Panc1 (cell line): ENCODE results near the gene ITGB2. TPM values are rescaled to one million over a fixed set of nuclear protein-coding genes. Genes with fewer than 3 reads are reported as not detected.

Experiments used
- ATAC-seq: fragments of 200-7000 bp; cut with Tn5 transposase; 2 replicates; pipeline ENCODE4 v1.9.1; 2020; ENCODE audit warnings: mild to moderate bottlenecking, moderate library complexity
- BruUV-seq: library from RNA; stranded (reverse); fragments of 400-500 nt; replicated peaks from 2 replicates; lab custom pipeline; 2021; lab: Mats Ljungman, UMichigan
- CTCF ChIA-PET: fragments of 300-600 bp; sonication (Branson Sonifier 250); formaldehyde crosslinking; loops from one replicate; lab custom pipeline; 2022; ENCODE audit warnings: antibody characterized with exemption; lab: Charles Lee
- POLR2A ChIA-PET: fragments of 300-600 bp; sonication (Branson Sonifier 250); formaldehyde crosslinking; loops from one replicate; lab custom pipeline; 2022; ENCODE audit warnings: antibody characterized with exemption; lab: Charles Lee
- DNase-seq: peaks from one replicate; pipeline ENCODE4 v3.0.0-alpha.2; 2010; ENCODE audit warnings: low read depth, low spot score
- H3K27ac ChIP-seq: 2 replicates; pipeline ENCODE4 v1.5.1; 2011; ENCODE audit warnings: mild to moderate bottlenecking, low read length, inconsistent platforms
- H3K27me3 ChIP-seq: fragments of 200-500 bp; sonication (Bioruptor generic); 2 replicates; pipeline ENCODE4 v1.6.0; 2014; ENCODE audit warnings: low read length, inconsistent platforms; ENCODE audit not compliant: control insufficient read depth, insufficient read depth
- H3K36me3 ChIP-seq: fragments of 200-500 bp; sonication (Bioruptor generic); 2 replicates; pipeline ENCODE4 v1.5.1; 2014; ENCODE audit warnings: inconsistent platforms, mild to moderate bottlenecking, low read length, moderate library complexity; ENCODE audit not compliant: control insufficient read depth, insufficient read depth
- H3K4me1 ChIP-seq: 2 replicates; pipeline ENCODE4 v1.5.1; 2011; ENCODE audit warnings: inconsistent platforms, mild to moderate bottlenecking, low read length, moderate library complexity; ENCODE audit not compliant: control insufficient read depth, insufficient read depth
- H3K4me3 ChIP-seq, 2 experiments: 2 replicates each; pipeline ENCODE4 v1.5.1; 2011 to 2012; ENCODE audit warnings: low read depth in 2 of 2, low read length in 2 of 2, mild to moderate bottlenecking in 2 of 2, inconsistent platforms in 1 of 2, moderate library complexity in 1 of 2
- H3K9me3 ChIP-seq: fragments of 200-500 bp; sonication (Bioruptor generic); 2 replicates; pipeline ENCODE4 v1.5.1; 2014; ENCODE audit warnings: low read depth, mild to moderate bottlenecking, inconsistent platforms, low read length, moderate library complexity; ENCODE audit not compliant: control insufficient read depth, insufficient read depth
- POLR2AphosphoS5 ChIP-seq: IDR thresholded peaks from 2 replicates; pipeline ENCODE4 v1.6.1; 2012; ENCODE audit warnings: mild to moderate bottlenecking, low read depth, low read length, moderate library complexity
- SIN3A ChIP-seq: IDR thresholded peaks from 2 replicates; pipeline ENCODE4 v1.6.1; 2012; ENCODE audit warnings: low read depth, mild to moderate bottlenecking, low read length, moderate library complexity, borderline replicate concordance; ENCODE audit not compliant: insufficient read depth
- TCF7L2 ChIP-seq: IDR thresholded peaks from 2 replicates; pipeline ENCODE4 v1.6.1; 2011; ENCODE audit warnings: mild to moderate bottlenecking, low read depth, low read length, inconsistent platforms
- in situ Hi-C: cut with HindIII; loops from 2 replicates; pipeline ENCODE4 v1.10.0; 2016; ENCODE audit warnings: low sequenced_read_pairs, low pct_unique_long_range_greater_than_20kb
- intact Hi-C: fragments of 100-400 bp; cut with micrococcal nuclease; formaldehyde crosslinking; loops from one replicate; pipeline ENCODE4 v1.10.0; 2022; ENCODE audit not compliant: unreplicated experiment
- total RNA-seq: library from RNA; stranded (reverse); gene quantifications from one replicate; pipeline ENCODE4 v1.2.1, GENCODE V29; 2021; ENCODE audit not compliant: unreplicated experiment
- TF ChIP-seq, protein P1 (sequence below): fragments of 450-650 bp; IDR thresholded peaks from 2 replicates; pipeline ENCODE4 v1.5.1; 2017; ENCODE audit warnings: mild to moderate bottlenecking
- TF ChIP-seq, protein P2 (sequence below), 2 experiments: IDR thresholded peaks; 2 replicates each; pipeline ENCODE4 v1.6.1; 2011 to 2012; ENCODE audit warnings: low read depth in 2 of 2, control low read depth in 1 of 2, low read length in 1 of 2, mild to moderate bottlenecking in 1 of 2, moderate library complexity in 1 of 2; ENCODE audit not compliant: insufficient read depth in 1 of 2

ITGB2 gene
- total RNA-seq, 1 experiment from 2014 or later, result 3.0 TPM

DNA sequence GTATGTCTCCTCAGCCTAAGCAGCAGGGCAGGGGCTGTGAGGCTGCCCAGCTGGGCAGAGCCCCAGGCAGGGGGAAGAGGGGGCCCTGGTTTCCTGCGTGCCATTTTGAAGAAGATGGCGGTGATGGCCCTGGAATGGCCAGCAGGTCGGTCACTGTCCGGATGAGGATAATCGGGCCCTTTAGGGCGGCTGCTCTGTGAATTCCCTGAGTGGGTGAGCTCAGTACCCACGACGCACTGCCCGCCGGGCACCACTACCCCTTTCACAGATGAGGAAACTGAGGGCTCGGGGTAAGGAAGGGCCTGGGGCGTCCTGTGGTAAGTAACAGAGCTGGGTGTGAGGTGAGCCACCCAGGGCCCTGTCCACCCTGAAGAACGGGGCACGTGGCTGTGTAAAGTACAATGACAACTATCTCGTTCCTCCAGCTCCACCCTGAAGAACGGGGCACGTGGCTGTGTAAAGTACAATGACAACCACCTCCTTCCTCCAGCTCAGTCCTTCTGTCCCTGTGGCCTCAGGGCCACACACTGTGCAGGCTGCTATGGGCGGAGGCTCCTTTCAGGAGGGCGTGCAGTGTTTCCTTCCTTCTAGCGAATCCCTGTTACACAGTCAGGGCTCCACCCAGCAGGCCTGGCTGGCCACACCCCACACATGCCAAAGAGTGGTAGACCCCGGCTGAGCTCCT is 23.2 kb downstream of the ITGB2 start:
- Histone ChIP-seq H3K4me3 (no peak overlapping the region), H3K4me1 (no peaks in the 10 kb centered on the region), H3K27me3 (no peaks in the 10 kb centered on the region), H3K27ac (no peak overlapping the region), H3K36me3 (no peaks in the 10 kb centered on the region), H3K9me3 (no peaks in the 10 kb centered on the region)
- ChIA-PET POLR2A (no interaction called here), CTCF (interaction anchor here (0.6 kb wide), 1 partner anchor 35 kb away, joined by 5 read pairs; no protein-coding TSS in a partner anchor)
- no peak for ATAC-seq
- no TSS peak for BruUV-seq
- intact Hi-C loops, result no loop called here
- no peak for DNase-seq
- in situ Hi-C loops, result no loop called here
- TF ChIP-seq, protein P1, sequence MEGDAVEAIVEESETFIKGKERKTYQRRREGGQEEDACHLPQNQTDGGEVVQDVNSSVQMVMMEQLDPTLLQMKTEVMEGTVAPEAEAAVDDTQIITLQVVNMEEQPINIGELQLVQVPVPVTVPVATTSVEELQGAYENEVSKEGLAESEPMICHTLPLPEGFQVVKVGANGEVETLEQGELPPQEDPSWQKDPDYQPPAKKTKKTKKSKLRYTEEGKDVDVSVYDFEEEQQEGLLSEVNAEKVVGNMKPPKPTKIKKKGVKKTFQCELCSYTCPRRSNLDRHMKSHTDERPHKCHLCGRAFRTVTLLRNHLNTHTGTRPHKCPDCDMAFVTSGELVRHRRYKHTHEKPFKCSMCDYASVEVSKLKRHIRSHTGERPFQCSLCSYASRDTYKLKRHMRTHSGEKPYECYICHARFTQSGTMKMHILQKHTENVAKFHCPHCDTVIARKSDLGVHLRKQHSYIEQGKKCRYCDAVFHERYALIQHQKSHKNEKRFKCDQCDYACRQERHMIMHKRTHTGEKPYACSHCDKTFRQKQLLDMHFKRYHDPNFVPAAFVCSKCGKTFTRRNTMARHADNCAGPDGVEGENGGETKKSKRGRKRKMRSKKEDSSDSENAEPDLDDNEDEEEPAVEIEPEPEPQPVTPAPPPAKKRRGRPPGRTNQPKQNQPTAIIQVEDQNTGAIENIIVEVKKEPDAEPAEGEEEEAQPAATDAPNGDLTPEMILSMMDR, result no peak
- TF ChIP-seq POLR2AphosphoS5 (no peak), TCF7L2 (no peak), SIN3A (no peak)
- TF ChIP-seq, protein P2, sequence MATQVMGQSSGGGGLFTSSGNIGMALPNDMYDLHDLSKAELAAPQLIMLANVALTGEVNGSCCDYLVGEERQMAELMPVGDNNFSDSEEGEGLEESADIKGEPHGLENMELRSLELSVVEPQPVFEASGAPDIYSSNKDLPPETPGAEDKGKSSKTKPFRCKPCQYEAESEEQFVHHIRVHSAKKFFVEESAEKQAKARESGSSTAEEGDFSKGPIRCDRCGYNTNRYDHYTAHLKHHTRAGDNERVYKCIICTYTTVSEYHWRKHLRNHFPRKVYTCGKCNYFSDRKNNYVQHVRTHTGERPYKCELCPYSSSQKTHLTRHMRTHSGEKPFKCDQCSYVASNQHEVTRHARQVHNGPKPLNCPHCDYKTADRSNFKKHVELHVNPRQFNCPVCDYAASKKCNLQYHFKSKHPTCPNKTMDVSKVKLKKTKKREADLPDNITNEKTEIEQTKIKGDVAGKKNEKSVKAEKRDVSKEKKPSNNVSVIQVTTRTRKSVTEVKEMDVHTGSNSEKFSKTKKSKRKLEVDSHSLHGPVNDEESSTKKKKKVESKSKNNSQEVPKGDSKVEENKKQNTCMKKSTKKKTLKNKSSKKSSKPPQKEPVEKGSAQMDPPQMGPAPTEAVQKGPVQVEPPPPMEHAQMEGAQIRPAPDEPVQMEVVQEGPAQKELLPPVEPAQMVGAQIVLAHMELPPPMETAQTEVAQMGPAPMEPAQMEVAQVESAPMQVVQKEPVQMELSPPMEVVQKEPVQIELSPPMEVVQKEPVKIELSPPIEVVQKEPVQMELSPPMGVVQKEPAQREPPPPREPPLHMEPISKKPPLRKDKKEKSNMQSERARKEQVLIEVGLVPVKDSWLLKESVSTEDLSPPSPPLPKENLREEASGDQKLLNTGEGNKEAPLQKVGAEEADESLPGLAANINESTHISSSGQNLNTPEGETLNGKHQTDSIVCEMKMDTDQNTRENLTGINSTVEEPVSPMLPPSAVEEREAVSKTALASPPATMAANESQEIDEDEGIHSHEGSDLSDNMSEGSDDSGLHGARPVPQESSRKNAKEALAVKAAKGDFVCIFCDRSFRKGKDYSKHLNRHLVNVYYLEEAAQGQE (IDR thresholded peaks at IDR 0.05; ENCODE audit: insufficient read depth in 1 of 2, low read depth in 2 of 2, low read length in 1 of 2), result no peak

DNA sequence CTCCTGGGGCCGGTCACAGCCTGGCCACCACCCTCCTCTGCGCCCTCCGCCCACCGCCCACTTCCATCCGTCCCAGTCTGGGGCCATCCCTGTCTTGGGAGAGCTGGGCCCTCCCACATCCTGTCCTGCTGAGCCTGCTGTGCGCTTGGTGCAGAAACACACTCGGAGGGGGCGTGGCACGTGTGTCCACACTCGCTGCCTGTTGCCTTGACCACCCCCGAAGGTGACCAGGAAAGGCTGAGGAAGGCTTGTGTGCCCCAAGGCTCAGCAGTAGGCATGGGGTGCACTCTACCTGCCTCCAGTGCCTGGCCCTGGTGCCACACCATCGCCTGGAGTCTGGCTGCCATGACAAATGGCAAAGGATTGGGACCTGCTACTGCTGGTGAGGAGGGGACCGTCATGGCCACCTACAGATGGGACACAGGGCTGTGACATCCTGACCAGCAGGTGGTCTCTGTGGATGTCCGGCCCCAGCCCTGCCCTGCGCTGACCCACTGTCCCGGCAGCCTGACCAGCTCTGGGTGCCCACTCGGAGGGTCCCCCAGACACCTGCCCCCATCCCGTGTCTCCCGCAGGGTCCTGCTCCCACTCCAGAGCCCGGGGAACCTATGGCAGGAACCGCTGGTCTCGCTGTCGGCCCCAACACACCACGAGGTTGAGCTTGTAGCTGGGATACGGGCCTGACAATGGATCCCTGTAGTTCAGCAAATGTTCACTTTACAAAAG is 24.0 kb downstream of the ITGB2 start:
- ATAC-seq, result no peak
- no peak for DNase-seq
- Histone ChIP-seq H3K27ac (no peak overlapping the region), H3K36me3 (no peaks in the 10 kb centered on the region), H3K27me3 (no peaks in the 10 kb centered on the region), H3K4me1 (no peaks in the 10 kb centered on the region), H3K4me3 (no peak overlapping the region), H3K9me3 (no peaks in the 10 kb centered on the region)
- in situ Hi-C loops, result no loop called here
- BruUV-seq, result no TSS peak
- CTCF ChIA-PET, result interaction anchor here (0.6 kb wide), 1 partner anchor 31 kb away, joined by 9 read pairs; no protein-coding TSS in a partner anchor
- POLR2A ChIA-PET, result no interaction called here
- intact Hi-C loops, result no loop called here
- no peak for TF ChIP-seq SIN3A
- TF ChIP-seq, protein P1, result no peak
- no peak for TF ChIP-seq POLR2AphosphoS5
- TF ChIP-seq, protein P2 (IDR thresholded peaks at IDR 0.05; ENCODE audit: insufficient read depth in 1 of 2, low read depth in 2 of 2, low read length in 1 of 2), result no peak
- TF ChIP-seq TCF7L2, result no peak
